HG02610 (cell line): Measurements from ENCODE around the gene SYCP2.
A peak's percentile ranks its signal among the peaks of the same experiment; 100 is the strongest.
"Not testable (repeated sequence)": the region's sequence is repeated elsewhere in the genome, so short reads cannot be mapped to it uniquely, and the experiment has no call there.

Source experiments
- ATAC-seq: cut with Tn5 transposase; IDR thresholded peaks from one replicate; pipeline ENCODE4 v1.9.1; 2021; ENCODE audit warnings: mild to moderate bottlenecking, moderate library complexity; ENCODE audit not compliant: unreplicated experiment

SYCP2 gene

DNA sequence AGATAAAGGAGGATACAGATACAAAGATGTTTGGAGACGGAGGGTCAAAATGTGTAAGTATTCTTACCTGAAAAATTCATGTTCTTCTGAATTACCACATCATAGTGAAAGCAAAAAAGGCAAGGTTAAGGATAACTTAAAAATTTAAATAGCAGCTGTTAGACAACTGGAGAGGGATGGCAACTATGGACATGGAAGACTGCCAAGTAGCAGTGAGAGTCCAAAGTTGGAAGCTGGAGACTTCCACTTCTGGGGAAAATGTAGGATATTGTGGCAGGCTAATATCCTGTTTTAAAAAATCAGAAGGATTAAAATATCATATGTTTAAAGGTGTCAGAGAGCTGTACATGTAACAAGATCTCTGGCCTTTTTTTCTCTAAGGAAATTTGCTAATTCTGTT, 29.8 kb downstream of the SYCP2 start:
- no peak for ATAC-seq

DNA sequence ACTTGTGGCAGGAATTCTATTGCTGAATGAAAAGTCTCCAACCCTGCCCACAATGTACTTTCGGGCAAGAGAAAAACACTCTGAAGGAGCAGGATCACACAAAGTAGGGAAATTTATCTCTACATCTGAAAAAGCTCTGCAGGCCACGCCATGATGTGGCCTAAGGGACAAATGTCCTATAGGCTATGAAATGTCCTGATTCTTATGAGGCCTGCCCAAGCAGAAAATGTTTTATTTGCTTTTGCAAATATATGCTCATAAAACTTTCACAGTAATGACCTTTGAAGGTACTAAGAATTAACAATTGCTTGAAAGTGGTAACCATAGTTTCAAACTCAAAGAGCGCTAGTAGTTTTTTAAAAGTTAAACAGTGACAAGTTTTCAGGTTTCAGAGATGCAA, 31.0 kb downstream of the SYCP2 start:
- no peak for ATAC-seq

DNA sequence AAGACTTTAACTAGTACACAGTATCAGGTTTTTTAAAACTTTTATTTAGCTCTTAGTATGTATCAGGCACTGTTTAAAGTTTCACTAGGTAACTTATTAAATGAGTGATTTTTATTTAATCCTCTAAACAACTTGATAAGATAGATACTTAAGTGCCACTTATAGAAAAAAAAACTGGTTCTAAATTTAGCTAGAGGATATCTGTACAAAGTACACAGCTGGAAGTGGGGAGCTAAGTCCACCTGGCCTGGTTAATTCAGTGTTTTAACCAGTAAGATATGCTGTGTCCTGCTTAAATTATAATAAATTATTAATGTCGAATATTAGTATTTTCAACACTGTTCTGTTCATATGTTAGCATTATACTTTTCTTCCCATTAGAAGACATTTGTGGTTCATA, 37.5 kb downstream of the SYCP2 start:
- no peak for ATAC-seq

DNA sequence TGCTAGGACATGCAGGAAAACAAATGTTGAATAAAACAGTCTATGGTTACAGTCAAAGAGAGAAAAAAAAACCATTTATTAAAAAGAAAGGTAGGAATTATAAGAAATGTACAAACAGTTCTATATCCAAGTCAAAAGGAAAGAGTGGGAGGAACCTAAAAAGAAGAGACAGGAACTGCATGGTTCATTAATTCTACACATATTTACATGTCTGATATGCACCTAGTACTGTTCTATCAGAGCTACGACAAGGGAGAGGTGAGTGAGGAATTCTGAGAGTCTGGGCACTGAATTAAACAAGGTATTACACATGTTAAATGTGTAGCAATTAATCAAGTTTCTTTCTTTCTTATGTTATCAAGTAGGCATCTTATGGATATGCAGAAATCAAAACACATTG, 41.9 kb downstream of the SYCP2 start:
- ATAC-seq: no peak

DNA sequence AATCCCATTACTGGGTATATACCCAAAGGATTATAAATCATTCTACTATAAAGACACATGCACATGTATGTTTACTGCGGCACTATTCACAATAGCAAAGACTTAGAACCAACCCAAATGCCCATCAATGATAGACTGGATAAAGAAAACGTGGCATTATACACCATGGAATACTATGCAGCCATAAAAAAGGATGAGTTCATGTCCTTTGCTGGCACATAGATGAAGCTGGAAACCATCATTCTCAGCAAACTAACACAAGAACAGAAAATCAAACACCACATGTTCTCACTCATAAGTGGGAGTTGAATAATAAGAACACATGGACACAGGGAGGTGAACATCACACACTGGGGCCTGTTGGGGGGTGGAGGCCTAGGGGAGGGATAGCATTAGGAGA, 43.4 kb downstream of the SYCP2 start:
- not testable (repeated sequence) for ATAC-seq

DNA sequence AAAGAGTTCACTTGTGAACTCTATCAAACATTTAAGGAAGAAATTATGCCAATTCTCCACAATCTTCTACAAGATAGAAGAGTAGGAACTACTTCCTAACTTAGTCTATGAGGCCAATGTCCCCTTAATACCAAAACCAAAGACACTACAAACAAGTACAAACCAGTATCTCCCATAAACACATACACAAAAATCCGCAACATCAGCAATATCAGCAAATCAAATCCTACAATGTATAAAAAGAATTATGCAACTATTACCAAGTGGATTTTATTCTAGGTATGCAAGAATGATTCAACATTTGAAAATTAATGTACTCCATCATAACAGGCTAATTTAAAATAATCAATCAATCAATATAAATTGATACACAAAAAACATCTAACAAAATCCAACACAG, 45.4 kb downstream of the SYCP2 start:
- no peak for ATAC-seq

DNA sequence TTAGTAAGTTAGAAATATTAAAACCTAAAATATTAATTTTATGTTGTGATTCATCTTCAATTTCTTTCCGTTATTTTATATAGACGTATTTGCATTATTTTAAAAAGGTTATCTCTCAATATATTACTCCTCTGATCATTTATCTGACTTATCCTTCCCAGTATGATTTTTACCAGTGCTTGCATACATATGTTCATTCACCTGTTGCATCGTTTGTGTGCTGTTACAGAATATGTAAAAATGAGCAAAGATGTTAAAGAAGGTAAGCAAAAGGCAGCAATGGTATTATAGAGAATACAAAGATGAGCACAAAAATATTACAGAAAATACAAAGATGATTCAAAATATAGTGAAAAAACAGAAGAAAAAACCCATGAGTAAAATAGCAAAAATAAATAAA, 48.9 kb downstream of the SYCP2 start:
- no peak for ATAC-seq

DNA sequence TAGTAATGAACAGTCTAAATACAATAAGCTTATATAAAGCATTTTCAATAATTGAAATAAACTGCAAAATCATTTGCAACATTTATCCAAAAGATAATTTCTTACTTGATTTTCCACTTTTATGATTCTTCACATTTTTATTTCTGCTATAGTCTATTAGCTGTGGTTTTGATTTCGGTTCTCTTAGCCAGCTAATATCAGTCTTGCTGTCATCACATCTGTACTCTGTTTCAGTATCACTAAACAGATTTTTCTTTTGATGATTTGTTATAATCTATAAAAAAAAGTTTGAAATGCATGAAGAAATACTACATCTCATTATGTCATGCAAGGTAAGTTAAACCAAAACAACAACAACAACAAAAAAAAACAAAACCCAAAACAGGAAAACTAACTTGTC, 53.2 kb downstream of the SYCP2 start:
- no peak for ATAC-seq

DNA sequence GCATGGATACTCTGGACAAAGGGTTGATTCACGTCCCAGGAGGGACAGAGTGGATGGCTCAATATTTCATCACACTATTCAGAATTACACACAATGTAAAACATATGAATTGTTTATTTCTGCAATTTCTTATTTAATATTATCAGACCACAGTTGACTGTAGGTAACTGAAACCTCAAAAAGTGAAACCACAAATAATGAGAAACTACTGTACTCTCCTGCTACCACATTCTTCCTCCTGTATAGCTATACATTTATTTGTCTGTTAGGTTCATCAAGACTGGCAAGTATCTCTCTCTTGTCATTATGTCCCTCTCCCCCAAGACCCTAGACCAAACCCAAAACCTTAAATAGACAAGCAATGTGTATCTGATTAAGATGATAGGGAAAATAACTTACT, 60.0 kb downstream of the SYCP2 start:
- ATAC-seq: no peak

DNA sequence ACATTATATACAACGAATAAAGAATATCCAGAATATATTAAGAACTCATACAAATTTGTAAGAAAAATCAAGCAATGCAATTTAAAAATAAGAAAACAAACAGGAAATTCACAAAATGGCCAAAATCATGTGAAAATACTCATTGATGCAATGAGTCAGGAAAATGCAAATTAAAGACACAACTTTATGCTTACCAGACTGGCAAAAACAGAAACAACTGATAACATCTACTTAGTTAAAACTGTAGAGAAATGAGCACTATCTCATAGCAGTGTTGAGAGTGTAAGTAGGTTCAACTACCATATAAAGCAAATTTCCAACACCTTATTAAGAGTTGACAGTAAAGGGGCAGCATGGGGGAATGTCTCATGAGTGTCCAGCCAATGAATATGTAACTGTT, 62.3 kb downstream of the SYCP2 start:
- no peak for ATAC-seq

DNA sequence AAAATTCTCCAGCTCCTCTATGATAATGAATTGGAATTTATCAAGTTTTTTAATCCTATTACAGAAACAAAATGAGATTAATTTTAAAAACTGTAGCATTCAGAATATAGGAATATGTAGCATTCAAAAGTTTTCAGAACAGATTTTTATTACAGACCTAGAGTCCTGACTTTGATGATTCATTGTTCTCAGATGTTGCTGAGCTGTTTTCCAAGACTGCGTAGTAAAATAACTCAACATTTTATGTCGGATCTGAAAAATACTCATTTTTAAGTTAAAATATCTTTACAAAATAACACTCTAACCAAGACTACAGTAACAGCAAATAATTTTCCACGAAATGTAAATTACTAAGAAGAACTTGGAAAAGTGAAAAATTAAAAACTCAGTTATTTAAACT, 67.1 kb downstream of the SYCP2 start:
- no peak for ATAC-seq

DNA sequence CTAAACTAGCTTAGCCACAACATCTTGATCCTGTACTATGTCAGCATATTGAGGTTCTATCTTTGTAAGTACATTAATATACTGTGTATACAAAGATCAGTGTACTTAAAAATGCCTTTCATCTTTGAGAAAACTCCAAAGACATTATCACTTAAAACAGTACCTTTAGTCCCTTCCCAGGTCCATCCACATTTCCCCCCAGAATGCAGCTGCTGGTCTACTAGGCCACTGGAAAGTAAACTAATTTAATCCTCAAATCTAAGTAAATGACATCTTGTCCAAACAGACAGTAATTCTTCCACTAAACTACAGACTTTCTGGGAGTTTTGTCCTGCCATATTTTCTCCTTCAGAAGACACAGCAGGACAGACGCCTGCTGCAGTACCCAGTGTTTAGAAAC, 68.7 kb downstream of the SYCP2 start:
- ATAC-seq: no peak

DNA sequence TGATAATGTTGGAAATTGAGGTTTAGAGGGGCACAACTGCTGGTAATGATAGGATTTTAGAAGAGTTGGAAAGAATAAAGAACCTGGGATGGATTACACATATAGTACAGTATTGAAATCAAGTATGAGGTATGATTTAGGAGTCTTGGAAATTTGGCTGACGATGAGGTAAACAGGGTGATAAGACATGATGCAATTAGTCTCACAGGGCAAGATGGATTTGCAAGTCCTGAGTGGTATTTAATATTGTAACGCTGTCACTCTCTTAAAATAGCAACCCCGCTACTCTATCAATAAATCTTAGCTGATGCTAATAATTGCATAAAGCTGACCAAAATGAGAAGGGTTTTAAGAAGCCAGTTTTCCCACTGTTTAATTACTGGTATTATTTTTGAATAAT, 70.4 kb downstream of the SYCP2 start:
- ATAC-seq: no peak

DNA sequence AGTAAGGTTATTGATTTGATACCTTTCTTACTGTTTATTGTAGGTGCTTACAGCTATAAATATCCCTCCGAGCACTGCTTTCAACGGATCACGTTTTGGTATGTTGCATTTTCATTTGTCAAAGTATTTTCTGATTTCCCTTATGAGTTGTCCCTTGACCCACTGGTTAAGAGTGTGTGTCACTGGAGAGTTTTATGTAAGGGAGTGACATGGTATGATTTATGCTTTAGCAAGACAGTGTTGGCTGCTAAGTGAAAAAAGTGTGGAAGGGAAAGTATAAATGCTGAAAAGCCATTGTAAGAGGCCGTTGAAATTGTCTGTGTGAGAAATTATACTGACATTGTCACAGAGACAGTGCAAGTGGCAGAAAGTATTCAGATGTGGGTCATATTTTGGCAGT, 72.0 kb downstream of the SYCP2 start:
- no peak for ATAC-seq

DNA sequence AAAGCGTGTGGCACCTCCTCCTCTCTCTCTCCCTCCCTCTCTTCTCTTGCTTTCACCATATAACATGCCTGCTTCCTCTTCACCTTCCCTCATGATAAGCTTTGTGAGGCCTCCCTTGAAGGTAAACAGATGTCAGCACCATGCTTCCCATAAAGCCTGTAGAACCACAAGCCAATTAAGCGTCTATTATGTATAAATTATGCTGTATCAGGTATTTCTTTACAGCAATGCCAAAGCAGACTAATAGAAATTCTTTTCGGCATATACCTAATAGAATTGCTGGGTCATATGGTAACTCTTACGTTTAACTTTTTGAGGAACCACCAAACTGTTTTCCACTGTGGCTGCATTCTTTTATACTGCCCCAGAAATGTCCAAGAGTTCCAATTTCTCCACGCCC, 75.0 kb downstream of the SYCP2 start:
- no peak for ATAC-seq

DNA sequence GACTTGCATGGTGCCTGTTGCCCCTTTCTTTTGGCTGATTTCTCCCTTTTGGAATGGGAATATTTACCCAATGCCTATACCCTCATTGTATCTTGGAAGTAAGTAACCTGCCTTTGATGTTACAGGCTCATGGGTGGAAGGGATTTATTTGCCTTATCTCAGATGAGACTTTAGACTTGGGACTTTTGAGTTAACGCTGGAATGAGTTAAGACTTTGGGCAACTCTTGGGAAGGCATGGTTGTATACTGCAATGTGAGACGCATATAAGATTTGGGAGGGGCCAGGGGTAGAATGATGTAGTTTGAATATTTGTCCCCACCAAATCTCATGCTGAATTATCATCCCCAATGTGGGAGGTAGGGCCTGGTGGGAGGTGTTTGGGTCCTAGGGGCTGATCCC, 75.5 kb downstream of the SYCP2 start:
- no peak for ATAC-seq

DNA sequence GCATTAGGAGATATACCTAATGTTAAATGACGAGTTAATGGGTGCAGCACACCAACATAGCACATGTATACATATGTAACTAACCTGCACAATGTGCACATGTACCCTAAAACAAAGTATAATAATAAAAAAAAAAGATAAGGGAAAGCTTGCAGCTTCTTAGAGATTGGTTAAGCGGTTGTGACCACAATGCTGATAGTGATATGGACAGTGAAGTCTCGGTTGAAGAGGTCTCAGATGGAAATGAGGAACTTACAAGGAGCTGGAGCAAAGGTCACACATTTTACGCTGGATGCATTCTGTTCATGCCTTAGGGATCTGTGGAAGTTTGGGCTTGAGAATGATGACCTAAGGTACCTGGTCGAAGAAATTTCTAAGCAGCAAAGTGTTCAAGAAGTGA, 76.5 kb downstream of the SYCP2 start:
- ATAC-seq: not testable (repeated sequence)

DNA sequence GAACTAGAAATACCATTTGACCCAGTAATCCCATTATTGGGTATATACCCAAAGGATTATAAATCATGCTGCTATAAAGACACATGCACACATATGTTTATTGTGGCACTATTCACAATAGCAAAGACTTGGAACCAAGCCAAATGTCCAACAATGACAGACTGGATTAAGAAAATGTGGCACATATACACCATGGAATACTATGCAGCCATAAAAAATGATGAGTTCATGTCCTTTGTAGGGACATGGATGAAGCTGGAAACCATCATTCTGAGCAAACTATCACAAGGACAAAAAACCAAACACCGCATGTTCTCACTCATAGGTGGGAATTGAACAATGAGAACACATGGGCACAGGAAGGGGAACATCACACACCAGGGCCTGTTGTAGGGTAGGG, 76.9 kb downstream of the SYCP2 start:
- not testable (repeated sequence) for ATAC-seq

DNA sequence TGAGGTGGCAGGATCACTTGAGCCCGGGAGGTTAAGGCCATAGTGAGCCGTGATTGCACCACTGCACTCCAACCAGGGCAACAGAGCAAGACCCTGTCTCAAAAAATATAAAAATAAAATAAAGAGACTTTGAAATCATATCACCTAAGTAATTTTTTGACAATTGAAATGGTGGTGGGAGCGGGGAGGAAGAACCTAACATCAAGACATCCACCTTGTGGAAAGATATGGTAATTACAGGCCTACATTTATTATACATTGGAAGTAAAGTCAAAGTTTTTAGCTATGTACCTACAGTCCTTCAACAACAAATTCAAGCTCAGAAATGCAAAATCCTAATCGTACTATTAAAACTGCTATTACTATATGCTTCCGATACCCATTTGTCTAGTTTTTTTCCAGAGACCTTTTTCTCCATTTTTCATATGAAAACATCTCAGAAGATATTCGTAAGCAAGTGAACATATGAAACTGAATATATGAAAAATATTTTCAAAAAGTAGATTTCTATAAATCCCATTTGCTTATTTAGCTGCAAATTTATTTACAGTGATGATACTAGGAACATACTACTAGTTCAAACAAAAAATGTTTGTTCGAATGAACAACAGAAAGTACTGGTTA, 83.3 kb downstream of the SYCP2 start:
- ATAC-seq: no peak

DNA sequence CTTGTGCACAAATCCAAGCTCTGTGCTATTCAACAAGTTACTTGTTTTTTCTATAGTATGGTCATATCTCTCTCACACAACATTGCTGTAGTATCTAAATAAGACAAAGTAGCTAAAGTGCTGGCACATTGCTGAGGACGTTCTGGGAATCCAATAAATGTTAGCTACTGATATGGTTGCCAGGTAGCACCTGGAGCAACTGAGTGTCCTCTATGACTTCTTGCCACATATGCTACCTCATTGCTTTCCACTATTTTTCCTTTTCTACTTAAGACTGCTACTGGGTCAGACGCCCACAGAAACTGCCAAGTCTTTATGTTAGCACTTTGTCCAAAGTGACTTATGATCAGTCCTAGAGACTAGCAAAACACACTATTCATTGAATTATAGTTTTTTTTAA, 85.3 kb downstream of the SYCP2 start:
- no peak for ATAC-seq

DNA sequence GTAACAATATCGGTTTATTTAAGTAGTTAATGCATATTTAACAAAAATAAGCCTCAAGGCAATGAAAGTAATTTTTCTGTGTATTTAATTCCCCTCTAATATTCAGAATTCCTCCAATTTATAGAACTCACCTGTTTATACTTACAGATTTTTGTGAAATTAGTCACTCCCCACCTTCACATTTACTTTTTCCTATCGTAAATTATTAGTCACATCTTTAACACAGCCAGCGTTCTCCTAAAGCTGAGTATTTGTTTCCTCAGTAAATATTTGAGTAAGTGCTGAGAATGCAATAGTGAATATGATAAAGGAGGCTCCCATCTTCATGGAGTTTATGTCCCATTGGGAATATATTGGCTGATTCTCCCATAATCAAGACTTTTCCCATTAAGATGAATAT, 88.0 kb downstream of the SYCP2 start:
- ATAC-seq: no peak

DNA sequence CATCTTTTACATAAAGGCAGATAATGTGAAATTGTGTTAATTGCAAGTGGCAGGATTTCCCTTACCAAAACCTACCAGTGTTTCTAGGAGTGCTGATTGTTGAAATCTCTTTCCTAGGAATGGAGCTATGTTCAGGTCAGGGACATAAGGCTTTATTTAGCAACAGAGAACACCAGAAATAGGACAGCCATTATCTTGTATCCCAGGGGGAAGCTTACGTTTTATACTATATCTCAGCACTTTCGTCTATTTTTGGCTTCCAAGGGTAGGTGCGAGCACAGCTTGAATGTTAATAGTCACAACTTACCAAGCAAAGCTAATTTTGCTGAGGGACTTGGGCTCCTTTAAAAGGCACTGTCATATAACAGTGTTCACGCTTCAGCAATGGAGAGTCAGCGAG, 94.0 kb downstream of the SYCP2 start:
- no peak for ATAC-seq

DNA sequence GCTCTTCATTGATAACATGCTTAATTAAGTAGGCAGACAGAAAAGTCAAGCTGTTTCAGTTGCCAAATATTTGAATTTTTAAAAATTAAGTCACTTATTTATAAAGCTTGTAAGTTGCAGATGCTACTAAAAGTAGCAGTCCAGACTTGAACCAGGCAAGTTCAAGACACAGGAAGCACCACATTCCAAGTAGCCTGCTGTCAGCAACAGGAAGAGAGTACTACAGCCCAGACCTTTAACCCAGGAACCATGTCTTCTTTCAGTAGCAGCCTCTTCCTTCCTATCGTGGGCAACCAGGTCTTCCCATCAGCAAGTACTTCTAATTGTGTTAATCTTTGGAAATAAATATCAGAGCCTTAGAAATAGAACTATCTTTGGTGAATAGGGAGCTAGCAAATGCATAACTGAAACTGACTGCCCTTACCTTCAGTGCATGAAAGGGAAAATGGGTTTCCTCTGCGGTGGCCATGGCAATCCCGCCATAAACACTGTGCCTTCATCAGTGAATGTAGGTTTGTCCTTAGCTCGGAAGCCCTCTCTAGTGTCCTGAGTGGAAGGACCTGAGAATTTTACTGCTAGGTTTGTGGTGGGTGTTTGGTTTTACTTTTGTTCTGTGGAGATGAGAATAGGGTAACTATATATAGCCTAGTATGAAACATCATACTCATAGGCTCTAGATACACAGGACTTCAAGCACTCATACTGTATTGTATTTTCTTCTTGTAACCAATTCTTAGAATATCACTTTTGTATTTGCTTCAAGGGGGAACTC, 95.6 kb downstream of the SYCP2 start:
- ATAC-seq: peak; percentile 50
